GM23338 (cell line): Measurements from ENCODE around the gene ACTR2. TPM values are rescaled to one million over a fixed set of nuclear protein-coding genes. Genes with fewer than 3 reads are reported as not detected.

ENCODE experiments used
- ATAC-seq: fragments of 200-7000 bp; cut with Tn5 transposase; 3 replicates; pipeline ENCODE4 v1.9.1; 2020
- DNase-seq: peaks from one replicate; pipeline ENCODE4 v3.0.0-alpha.2; 2015; ENCODE audit warnings: low spot score
- H2AFZ ChIP-seq: fragments of 200-600 bp; sonication (generic); 2 replicates; pipeline ENCODE4 v1.8.0; 2016; ENCODE audit warnings: antibody characterized with exemption, mild to moderate bottlenecking, moderate library complexity
- H3F3A ChIP-seq: fragments of 200-600 bp; sonication (generic); replicated peaks from 2 replicates; pipeline ENCODE4 v1.8.0; 2017; ENCODE audit warnings: antibody characterized with exemption, mixed run types, low read depth
- H3K27ac ChIP-seq: fragments of 200-600 bp; sonication (generic); 2 replicates; pipeline ENCODE4 v1.6.1; 2016; ENCODE audit warnings: low read depth
- H3K27me3 ChIP-seq: fragments of 200-600 bp; sonication (generic); 2 replicates; pipeline ENCODE4 v1.8.0; 2016; ENCODE audit warnings: mild to moderate bottlenecking, mixed run types, moderate library complexity; ENCODE audit not compliant: insufficient read depth
- H3K36me3 ChIP-seq: fragments of 200-600 bp; sonication (generic); 2 replicates; pipeline ENCODE4 v1.8.0; 2016; ENCODE audit warnings: mild to moderate bottlenecking; ENCODE audit not compliant: insufficient read depth
- H3K4me1 ChIP-seq: fragments of 200-600 bp; sonication (generic); 2 replicates; pipeline ENCODE4 v1.8.0; 2016; ENCODE audit warnings: mild to moderate bottlenecking, moderate library complexity; ENCODE audit not compliant: insufficient read depth
- H3K4me2 ChIP-seq: fragments of 200-600 bp; sonication (generic); 2 replicates; pipeline ENCODE4 v1.7.1; 2017; ENCODE audit warnings: mixed run types
- H3K4me3 ChIP-seq: fragments of 200-600 bp; sonication (generic); 2 replicates; pipeline ENCODE4 v1.6.1; 2016; ENCODE audit warnings: mixed run types
- H3K79me2 ChIP-seq: fragments of 200-600 bp; sonication (generic); replicated peaks from 2 replicates; pipeline ENCODE4 v1.8.0; 2017; ENCODE audit warnings: mild to moderate bottlenecking; ENCODE audit not compliant: insufficient read depth
- H3K9me2 ChIP-seq: fragments of 200-600 bp; sonication (generic); 2 replicates; pipeline ENCODE4 v1.8.0; 2017; ENCODE audit not compliant: insufficient read depth
- H4K20me1 ChIP-seq: fragments of 200-600 bp; sonication (generic); replicated peaks from 2 replicates; pipeline ENCODE4 v1.8.0; 2017; ENCODE audit warnings: mild to moderate bottlenecking; ENCODE audit not compliant: insufficient read depth
- H3K27ac Mint-ChIP-seq: 2 replicates; pipeline ENCODE4 v1.8.0; 2020; ENCODE audit warnings: inconsistent platforms, mild to moderate bottlenecking, moderate library complexity, mixed read lengths
- H3K27me3 Mint-ChIP-seq: 3 replicates; pipeline ENCODE4 v1.8.0; 2022; ENCODE audit warnings: low read depth, mild to moderate bottlenecking, moderate library complexity, mixed read lengths, inconsistent platforms; ENCODE audit not compliant: insufficient read depth, poor library complexity
- H3K36me3 Mint-ChIP-seq: 3 replicates; pipeline ENCODE4 v1.8.0; 2021; ENCODE audit warnings: low read depth, mild to moderate bottlenecking, inconsistent platforms, moderate library complexity, mixed read lengths
- H3K4me1 Mint-ChIP-seq: 3 replicates; pipeline ENCODE4 v1.8.0; 2020; ENCODE audit warnings: mild to moderate bottlenecking, inconsistent platforms, mixed read lengths
- H3K4me3 Mint-ChIP-seq: 3 replicates; pipeline ENCODE4 v1.8.0; 2021; ENCODE audit warnings: moderate library complexity, mild to moderate bottlenecking, inconsistent platforms, mixed read lengths
- H3K9me3 Mint-ChIP-seq: 3 replicates; pipeline ENCODE4 v1.8.0; 2020; ENCODE audit warnings: moderate library complexity, mild to moderate bottlenecking, inconsistent platforms, mixed read lengths
- CTCF ChIP-seq, 2 experiments: fragments of 200-600 bp in 1 of 2; sonication (generic) in 1 of 2; conservative IDR thresholded peaks; 2 replicates each; pipeline versions ENCODE4 v1.5.1 to v1.6.1; 2016 to 2017; ENCODE audit warnings: antibody characterized with exemption in 2 of 2, low read depth in 2 of 2, mild to moderate bottlenecking in 2 of 2, moderate library complexity in 1 of 2
- JUNB ChIP-seq: IDR thresholded peaks from one replicate; pipeline ENCODE4 v1.6.1; 2016; ENCODE audit warnings: antibody characterized with exemption; ENCODE audit not compliant: unreplicated experiment
- NANOG ChIP-seq: IDR thresholded peaks from 2 replicates; pipeline ENCODE4 v1.6.1; 2016; ENCODE audit warnings: antibody characterized with exemption, borderline replicate concordance
- POLR2AphosphoS5 ChIP-seq: IDR thresholded peaks from 2 replicates; pipeline ENCODE4 v1.6.1; 2016; ENCODE audit warnings: antibody characterized with exemption, low read depth
- ZNF331 ChIP-seq: fragments of 250-450 bp; sonication (Bioruptor Pico); IDR thresholded peaks from 2 replicates; pipeline ENCODE4 v1.5.0; 2020; ENCODE audit warnings: low read depth, mild to moderate bottlenecking, moderate library complexity
- polyA plus RNA-seq: library from polyadenylated mRNA; unstranded; fragments of >200 nt; fragmentation: Nextera tagmentation; extraction: Ambion mirVana; gene quantifications from 2 replicates; pipeline ENCODE4 v1.2.1, GENCODE V29; 2016
- total RNA-seq: library from RNA; depleted of rRNA; stranded (reverse); fragments of >200 nt; shearing (Covaris generic); gene quantifications from 2 replicates; pipeline ENCODE4 v1.2.3, GENCODE V29; 2014
- TF ChIP-seq, protein P1 (sequence below): fragments of 250-450 bp; sonication (Bioruptor Pico); IDR thresholded peaks from 2 replicates; pipeline ENCODE4 v1.5.0; 2020; ENCODE audit warnings: mild to moderate bottlenecking, moderate library complexity
- TF ChIP-seq, protein P2 (sequence below): IDR thresholded peaks from 2 replicates; pipeline ENCODE4 v1.6.1; 2016; ENCODE audit warnings: antibody characterized with exemption

ACTR2 gene
- total and polyA plus RNA-seq, 2 experiments from 2014 or later, result 73.6 to 87.6 TPM

- no peak for TF ChIP-seq CTCF (conservative IDR thresholded peaks at IDR 0.05; ENCODE audit: low read depth in 2 of 2)
- TF ChIP-seq NANOG, result no peak
- TF ChIP-seq, protein P1, sequence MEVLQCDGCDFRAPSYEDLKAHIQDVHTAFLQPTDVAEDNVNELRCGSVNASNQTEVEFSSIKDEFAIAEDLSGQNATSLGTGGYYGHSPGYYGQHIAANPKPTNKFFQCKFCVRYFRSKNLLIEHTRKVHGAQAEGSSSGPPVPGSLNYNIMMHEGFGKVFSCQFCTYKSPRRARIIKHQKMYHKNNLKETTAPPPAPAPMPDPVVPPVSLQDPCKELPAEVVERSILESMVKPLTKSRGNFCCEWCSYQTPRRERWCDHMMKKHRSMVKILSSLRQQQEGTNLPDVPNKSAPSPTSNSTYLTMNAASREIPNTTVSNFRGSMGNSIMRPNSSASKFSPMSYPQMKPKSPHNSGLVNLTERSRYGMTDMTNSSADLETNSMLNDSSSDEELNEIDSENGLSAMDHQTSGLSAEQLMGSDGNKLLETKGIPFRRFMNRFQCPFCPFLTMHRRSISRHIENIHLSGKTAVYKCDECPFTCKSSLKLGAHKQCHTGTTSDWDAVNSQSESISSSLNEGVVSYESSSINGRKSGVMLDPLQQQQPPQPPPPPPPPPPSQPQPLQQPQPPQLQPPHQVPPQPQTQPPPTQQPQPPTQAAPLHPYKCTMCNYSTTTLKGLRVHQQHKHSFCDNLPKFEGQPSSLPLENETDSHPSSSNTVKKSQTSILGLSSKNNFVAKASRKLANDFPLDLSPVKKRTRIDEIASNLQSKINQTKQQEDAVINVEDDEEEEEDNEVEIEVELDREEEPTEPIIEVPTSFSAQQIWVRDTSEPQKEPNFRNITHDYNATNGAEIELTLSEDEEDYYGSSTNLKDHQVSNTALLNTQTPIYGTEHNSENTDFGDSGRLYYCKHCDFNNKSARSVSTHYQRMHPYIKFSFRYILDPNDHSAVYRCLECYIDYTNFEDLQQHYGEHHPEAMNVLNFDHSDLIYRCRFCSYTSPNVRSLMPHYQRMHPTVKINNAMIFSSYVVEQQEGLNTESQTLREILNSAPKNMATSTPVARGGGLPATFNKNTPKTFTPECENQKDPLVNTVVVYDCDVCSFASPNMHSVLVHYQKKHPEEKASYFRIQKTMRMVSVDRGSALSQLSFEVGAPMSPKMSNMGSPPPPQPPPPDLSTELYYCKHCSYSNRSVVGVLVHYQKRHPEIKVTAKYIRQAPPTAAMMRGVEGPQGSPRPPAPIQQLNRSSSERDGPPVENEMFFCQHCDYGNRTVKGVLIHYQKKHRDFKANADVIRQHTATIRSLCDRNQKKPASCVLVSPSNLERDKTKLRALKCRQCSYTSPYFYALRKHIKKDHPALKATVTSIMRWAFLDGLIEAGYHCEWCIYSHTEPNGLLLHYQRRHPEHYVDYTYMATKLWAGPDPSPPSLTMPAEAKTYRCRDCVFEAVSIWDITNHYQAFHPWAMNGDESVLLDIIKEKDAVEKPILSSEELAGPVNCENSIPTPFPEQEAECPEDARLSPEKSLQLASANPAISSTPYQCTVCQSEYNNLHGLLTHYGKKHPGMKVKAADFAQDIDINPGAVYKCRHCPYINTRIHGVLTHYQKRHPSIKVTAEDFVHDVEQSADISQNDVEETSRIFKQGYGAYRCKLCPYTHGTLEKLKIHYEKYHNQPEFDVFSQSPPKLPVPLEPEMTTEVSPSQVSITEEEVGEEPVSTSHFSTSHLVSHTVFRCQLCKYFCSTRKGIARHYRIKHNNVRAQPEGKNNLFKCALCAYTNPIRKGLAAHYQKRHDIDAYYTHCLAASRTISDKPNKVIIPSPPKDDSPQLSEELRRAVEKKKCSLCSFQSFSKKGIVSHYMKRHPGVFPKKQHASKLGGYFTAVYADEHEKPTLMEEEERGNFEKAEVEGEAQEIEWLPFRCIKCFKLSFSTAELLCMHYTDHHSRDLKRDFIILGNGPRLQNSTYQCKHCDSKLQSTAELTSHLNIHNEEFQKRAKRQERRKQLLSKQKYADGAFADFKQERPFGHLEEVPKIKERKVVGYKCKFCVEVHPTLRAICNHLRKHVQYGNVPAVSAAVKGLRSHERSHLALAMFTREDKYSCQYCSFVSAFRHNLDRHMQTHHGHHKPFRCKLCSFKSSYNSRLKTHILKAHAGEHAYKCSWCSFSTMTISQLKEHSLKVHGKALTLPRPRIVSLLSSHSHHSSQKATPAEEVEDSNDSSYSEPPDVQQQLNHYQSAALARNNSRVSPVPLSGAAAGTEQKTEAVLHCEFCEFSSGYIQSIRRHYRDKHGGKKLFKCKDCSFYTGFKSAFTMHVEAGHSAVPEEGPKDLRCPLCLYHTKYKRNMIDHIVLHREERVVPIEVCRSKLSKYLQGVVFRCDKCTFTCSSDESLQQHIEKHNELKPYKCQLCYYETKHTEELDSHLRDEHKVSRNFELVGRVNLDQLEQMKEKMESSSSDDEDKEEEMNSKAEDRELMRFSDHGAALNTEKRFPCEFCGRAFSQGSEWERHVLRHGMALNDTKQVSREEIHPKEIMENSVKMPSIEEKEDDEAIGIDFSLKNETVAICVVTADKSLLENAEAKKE, result no peak
- TF ChIP-seq POLR2AphosphoS5, result no peak
Observed at GRCh38 chr2:65228263-65228750, 676 bp downstream of the ACTR2 start (continued).

DNA sequence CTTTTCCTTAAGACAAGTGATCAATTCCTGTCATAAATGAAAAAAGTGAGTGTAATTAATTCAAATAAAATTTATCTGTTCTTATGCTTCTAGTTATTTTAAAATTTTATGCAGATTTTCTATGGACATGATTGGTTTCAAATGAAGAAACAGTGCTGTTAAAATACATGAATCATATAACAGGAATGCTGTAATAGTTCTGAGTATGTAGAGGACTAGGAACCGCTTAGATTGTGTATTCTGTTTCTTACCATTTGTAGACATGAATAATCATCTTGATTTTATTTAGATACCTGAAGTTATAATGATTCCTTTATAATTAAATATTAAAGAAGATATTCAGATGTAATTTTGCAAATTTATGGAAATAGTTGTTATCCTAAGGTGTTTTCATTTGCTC, 3.5 kb downstream of the ACTR2 start:
- no peak overlapping the region for H3K27ac Mint-ChIP-seq
- TF ChIP-seq, protein P2, sequence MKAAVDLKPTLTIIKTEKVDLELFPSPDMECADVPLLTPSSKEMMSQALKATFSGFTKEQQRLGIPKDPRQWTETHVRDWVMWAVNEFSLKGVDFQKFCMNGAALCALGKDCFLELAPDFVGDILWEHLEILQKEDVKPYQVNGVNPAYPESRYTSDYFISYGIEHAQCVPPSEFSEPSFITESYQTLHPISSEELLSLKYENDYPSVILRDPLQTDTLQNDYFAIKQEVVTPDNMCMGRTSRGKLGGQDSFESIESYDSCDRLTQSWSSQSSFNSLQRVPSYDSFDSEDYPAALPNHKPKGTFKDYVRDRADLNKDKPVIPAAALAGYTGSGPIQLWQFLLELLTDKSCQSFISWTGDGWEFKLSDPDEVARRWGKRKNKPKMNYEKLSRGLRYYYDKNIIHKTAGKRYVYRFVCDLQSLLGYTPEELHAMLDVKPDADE, result no peak
- TF ChIP-seq CTCF (conservative IDR thresholded peaks at IDR 0.05; ENCODE audit: low read depth in 2 of 2) (no peak), JUNB (no peak), ZNF331 (CRISPR knock-in tag) (no peak)

More for the DNA sequence above, 3.5 kb downstream of the ACTR2 start:
- DNase-seq (no peak), ATAC-seq (no peak)
- H3K27me3 ChIP-seq, result no peaks in the 10 kb centered on the region
- H3K4me3 Mint-ChIP-seq, result no peak overlapping the region
- no peaks in the 10 kb centered on the region; the same call in 2 of the 3 replicates for H3K9me3 Mint-ChIP-seq
- no peak overlapping the region for H3K27ac ChIP-seq
- peaks cover 49% of the 10 kb centered on the region for H4K20me1 ChIP-seq
- no peak overlapping the region for H3K4me2 ChIP-seq
- peaks cover 10% of the 10 kb centered on the region for H3K4me1 Mint-ChIP-seq
- no peaks in the 10 kb centered on the region for H3K36me3 Mint-ChIP-seq
- peaks cover 5% of the 10 kb centered on the region for H3K27me3 Mint-ChIP-seq
- no peak overlapping the region for H3K4me3 ChIP-seq
- peaks cover 21% of the 10 kb centered on the region for H3K4me1 ChIP-seq
- H3K79me2 ChIP-seq, result peaks cover 93% of the 10 kb centered on the region
- H3K9me2 ChIP-seq, result no peaks in the 10 kb centered on the region
- no peaks in the 10 kb centered on the region for H3F3A ChIP-seq
- H3K36me3 ChIP-seq, result no peaks in the 10 kb centered on the region
- H2AFZ ChIP-seq, result no peak overlapping the region
